K562 (cell line): Measurements from ENCODE around the gene UBE2C. TPM values are rescaled to one million over a fixed set of nuclear protein-coding genes. Genes with fewer than 3 reads are reported as not detected.

Experiments
- ARID2 ChIP-seq: fragments of 450-650 bp; IDR thresholded peaks from 2 replicates; pipeline ENCODE4 v1.6.1; 2017; ENCODE audit warnings: antibody characterized with exemption, mild to moderate bottlenecking
- CTBP1 ChIP-seq: fragments of 450-650 bp; IDR thresholded peaks from 2 replicates; pipeline ENCODE4 v1.6.1; 2016; ENCODE audit warnings: borderline replicate concordance
- ETV1 ChIP-seq: fragments of 450-650 bp; conservative IDR thresholded peaks from 2 replicates; pipeline ENCODE4 v1.6.1; 2016; ENCODE audit warnings: missing genetic modification characterization, control low read depth, low read depth, missing compliant biosample characterization
- GATAD2A ChIP-seq: fragments of 450-650 bp; IDR thresholded peaks from 2 replicates; pipeline ENCODE4 v1.6.1; 2017
- GATAD2B ChIP-seq: fragments of 450-650 bp; IDR thresholded peaks from 2 replicates; pipeline ENCODE4 v1.6.1; 2017; ENCODE audit warnings: mild to moderate bottlenecking, borderline replicate concordance
- RBBP5 ChIP-seq: fragments of 200-600 bp; sonication (generic); IDR thresholded peaks from 2 replicates; pipeline ENCODE4 v1.6.1; 2012; ENCODE audit warnings: borderline replicate concordance, mild to moderate bottlenecking, low read length, control low read depth, inconsistent platforms; ENCODE audit not compliant: insufficient read depth, poor library complexity, severe bottlenecking
- RBM25 ChIP-seq: fragments of 200-400 bp; formaldehyde crosslinking; IDR thresholded peaks from 2 replicates; pipeline ENCODE4 v1.6.1; 2018; ENCODE audit warnings: low read length, low read depth, moderate library complexity; ENCODE audit not compliant: severe bottlenecking
- SMAD3 ChIP-seq: fragments of 450-650 bp; formaldehyde crosslinking; conservative IDR thresholded peaks from 2 replicates; pipeline ENCODE4 v1.4.0; 2020; ENCODE audit warnings: mild to moderate bottlenecking
- U2AF1 ChIP-seq: fragments of 200-400 bp; formaldehyde crosslinking; optimal IDR thresholded peaks from 2 replicates; pipeline ENCODE3; 2017; ENCODE audit warnings: mild to moderate bottlenecking, low read depth, low read length, moderate library complexity
- ZC3H8 ChIP-seq: fragments of 450-650 bp; IDR thresholded peaks from 2 replicates; pipeline ENCODE4 v1.6.1; 2017
- ZNF12 ChIP-seq: sonication (generic); formaldehyde crosslinking; IDR thresholded peaks from 2 replicates; pipeline ENCODE4 v1.4.0; 2020; ENCODE audit warnings: mild to moderate bottlenecking, missing genetic modification reagents
- ZNF445 ChIP-seq: fragments of 250-450 bp; sonication (Bioruptor Pico); IDR thresholded peaks from 2 replicates; pipeline ENCODE4 v1.4.0; 2020; ENCODE audit warnings: low read depth, mild to moderate bottlenecking, moderate library complexity
- ZNF551 ChIP-seq: fragments of 250-450 bp; sonication (Bioruptor Pico); IDR thresholded peaks from 2 replicates; pipeline ENCODE4 v1.5.0; 2021; ENCODE audit warnings: mild to moderate bottlenecking, moderate library complexity
- polyA plus RNA-seq, 8 experiments: library from polyadenylated mRNA; depleted of rRNA in 4 of 8; stranded (reverse) in 5 of 8; unstranded in 3 of 8; fragments of >200 nt; fragmentation: Nextera tagmentation in 2 of 8; fragmentation: Illumina TruSeq in 1 of 8; extraction: Ambion mirVana in 2 of 8; extraction: Trizol in 1 of 8; gene quantifications; 2 replicates each; pipeline versions ENCODE4 v1.2.1 to v1.2.3, GENCODE V29; 2011 to 2014; ENCODE audit warnings: inconsistent platforms in 1 of 8, missing spikeins in 1 of 8
- total RNA-seq, 7 experiments: library from RNA; depleted of rRNA in 6 of 7; stranded (reverse); fragments of >200 nt in 6 of 7; fragmentation: Illumina TruSeq in 2 of 7; extraction: Trizol in 2 of 7; gene quantifications; 2 replicates each; pipeline versions ENCODE4 v1.2.1 to v1.2.3, GENCODE V29; 2011 to 2021; ENCODE audit warnings: low replicate concordance in 1 of 7
- TF ChIP-seq, protein P1 (sequence below): fragments of 250-450 bp; sonication (Bioruptor Pico); IDR thresholded peaks from 2 replicates; pipeline ENCODE4 v1.4.0; 2020; ENCODE audit warnings: borderline replicate concordance
- TF ChIP-seq, protein P2 (sequence below): fragments of 450-650 bp; IDR thresholded peaks from 2 replicates; pipeline ENCODE4 v1.7.1; 2018; ENCODE audit warnings: mild to moderate bottlenecking, low read depth; ENCODE audit not compliant: partially characterized antibody
- TF ChIP-seq, protein P3 (sequence below): fragments of 250-450 bp; sonication (Bioruptor Pico); IDR thresholded peaks from 2 replicates; pipeline ENCODE4 v1.5.0; 2021; ENCODE audit warnings: mild to moderate bottlenecking, moderate library complexity
- TF ChIP-seq, protein P4 (sequence below): fragments of 450-650 bp; formaldehyde crosslinking; IDR thresholded peaks from 2 replicates; pipeline ENCODE4 v1.4.0; 2022; ENCODE audit warnings: missing genetic modification characterization
- TF ChIP-seq, protein P5 (sequence below): fragments of 200-800 bp; sonication (Bioruptor generic); IDR thresholded peaks from 2 replicates; pipeline ENCODE4 v1.6.1; 2017; ENCODE audit warnings: missing genetic modification characterization, missing compliant biosample characterization

UBE2C gene
- total and polyA plus RNA-seq, 9 of the 15 experiments (the other 6 are each of a cell fraction or from before 2014, with no cell fraction given), result 0.51 to 1.6 (median 0.69) TPM

DNA sequence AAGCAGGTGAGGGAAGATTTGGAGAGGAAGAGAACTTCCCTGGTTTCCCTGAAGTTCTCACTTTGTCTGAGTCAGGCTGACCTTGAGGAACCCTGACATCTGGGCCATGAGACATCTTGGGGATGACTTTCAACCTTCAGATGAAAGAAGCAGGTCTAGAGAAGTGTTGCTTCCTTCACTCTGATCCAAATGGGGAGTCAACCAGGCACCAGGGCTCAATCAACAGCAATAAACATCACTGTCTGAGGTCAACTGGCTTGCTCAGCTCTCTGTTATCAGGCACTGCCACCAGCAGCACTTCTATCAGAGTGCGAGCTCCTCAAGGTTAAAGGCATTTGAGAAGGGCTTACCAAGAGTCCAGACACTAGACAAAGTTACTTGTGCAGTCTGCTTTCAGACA, 38.5 kb downstream of the UBE2C start (continued):
- TF ChIP-seq, protein P1, sequence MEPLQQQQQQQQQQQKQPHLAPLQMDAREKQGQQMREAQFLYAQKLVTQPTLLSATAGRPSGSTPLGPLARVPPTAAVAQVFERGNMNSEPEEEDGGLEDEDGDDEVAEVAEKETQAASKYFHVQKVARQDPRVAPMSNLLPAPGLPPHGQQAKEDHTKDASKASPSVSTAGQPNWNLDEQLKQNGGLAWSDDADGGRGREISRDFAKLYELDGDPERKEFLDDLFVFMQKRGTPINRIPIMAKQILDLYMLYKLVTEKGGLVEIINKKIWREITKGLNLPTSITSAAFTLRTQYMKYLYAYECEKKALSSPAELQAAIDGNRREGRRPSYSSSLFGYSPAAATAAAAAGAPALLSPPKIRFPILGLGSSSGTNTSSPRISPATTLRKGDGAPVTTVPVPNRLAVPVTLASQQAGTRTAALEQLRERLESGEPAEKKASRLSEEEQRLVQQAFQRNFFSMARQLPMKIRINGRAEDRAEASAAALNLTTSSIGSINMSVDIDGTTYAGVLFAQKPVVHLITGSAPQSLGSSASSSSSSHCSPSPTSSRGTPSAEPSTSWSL (CRISPR knock-in tag), result no peak
- TF ChIP-seq, protein P2, sequence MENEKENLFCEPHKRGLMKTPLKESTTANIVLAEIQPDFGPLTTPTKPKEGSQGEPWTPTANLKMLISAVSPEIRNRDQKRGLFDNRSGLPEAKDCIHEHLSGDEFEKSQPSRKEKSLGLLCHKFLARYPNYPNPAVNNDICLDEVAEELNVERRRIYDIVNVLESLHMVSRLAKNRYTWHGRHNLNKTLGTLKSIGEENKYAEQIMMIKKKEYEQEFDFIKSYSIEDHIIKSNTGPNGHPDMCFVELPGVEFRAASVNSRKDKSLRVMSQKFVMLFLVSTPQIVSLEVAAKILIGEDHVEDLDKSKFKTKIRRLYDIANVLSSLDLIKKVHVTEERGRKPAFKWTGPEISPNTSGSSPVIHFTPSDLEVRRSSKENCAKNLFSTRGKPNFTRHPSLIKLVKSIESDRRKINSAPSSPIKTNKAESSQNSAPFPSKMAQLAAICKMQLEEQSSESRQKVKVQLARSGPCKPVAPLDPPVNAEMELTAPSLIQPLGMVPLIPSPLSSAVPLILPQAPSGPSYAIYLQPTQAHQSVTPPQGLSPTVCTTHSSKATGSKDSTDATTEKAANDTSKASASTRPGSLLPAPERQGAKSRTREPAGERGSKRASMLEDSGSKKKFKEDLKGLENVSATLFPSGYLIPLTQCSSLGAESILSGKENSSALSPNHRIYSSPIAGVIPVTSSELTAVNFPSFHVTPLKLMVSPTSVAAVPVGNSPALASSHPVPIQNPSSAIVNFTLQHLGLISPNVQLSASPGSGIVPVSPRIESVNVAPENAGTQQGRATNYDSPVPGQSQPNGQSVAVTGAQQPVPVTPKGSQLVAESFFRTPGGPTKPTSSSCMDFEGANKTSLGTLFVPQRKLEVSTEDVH, result no peak
- no peak for TF ChIP-seq U2AF1
- no peak for TF ChIP-seq ARID2
- TF ChIP-seq ZC3H8, result no peak
- peak; percentile 53; the same call in 1 of the 2 replicates for TF ChIP-seq CTBP1
- no peak for TF ChIP-seq RBBP5
- TF ChIP-seq GATAD2B, result no peak
- TF ChIP-seq, protein P3, sequence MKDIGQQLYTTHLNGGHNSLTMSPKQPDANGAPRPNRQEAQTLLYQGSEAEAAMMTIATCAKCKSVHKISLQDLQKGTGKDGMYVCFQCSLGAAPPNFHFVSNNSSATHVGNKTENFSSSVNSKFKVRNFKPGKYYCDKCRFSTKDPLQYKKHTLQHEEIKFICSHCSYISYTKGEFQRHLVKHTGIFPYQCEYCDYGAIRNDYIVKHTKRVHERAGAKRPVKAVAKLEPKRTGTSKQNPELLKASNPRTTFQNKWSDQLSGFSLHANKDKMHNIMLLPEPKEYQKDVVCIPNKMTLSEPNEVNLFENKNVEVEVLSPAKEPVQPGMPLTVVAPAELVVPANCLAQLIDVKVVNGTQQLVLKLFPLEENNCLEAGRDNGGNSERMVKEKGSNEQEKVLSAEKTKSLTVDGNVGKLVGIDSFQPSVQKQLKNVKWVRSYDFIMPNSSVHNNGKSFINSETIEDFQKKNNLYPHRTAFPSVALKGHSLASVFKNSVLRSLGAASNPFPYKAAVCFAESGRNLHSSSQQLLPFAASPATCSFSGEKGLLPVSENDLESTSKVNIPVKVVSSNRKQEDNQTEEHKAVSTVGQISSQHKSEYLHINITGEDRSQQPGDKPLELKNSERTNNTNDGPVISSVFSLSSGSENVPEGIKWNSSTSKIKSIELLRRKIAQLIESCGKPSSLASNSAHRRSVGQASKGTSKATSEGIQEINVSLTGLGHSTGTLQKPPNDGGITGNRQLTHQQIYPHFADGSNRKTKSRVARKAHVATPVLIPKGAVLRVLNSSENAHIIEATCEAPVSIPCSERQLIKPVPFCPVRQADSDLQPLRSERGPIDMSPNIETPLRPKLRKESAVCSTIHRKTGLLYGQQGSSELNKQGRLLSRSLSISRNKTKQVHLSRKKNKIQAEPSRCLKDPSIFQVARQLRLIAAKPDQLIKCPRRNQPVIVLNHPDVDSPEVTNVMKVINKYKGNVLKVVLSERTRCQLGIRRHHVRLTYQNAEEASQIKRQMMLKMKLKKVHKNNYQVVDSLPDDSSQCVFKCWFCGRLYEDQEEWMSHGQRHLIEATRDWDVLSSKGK (CRISPR knock-in tag), result no peak
- no peak for TF ChIP-seq ZNF551 (CRISPR knock-in tag)
- TF ChIP-seq GATAD2A, result no peak
- TF ChIP-seq ZNF12 (CRISPR knock-in tag), result no peak
- no peak for TF ChIP-seq ZNF445
- TF ChIP-seq ETV1 (tag), result no peak
- TF ChIP-seq, protein P4, sequence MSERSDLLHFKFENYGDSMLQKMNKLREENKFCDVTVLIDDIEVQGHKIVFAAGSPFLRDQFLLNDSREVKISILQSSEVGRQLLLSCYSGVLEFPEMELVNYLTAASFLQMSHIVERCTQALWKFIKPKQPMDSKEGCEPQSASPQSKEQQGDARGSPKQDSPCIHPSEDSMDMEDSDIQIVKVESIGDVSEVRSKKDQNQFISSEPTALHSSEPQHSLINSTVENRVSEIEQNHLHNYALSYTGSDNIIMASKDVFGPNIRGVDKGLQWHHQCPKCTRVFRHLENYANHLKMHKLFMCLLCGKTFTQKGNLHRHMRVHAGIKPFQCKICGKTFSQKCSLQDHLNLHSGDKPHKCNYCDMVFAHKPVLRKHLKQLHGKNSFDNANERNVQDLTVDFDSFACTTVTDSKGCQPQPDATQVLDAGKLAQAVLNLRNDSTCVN (CRISPR knock-in tag), result no peak
- TF ChIP-seq SMAD3 (CRISPR knock-in tag), result no peak
- TF ChIP-seq, protein P5, sequence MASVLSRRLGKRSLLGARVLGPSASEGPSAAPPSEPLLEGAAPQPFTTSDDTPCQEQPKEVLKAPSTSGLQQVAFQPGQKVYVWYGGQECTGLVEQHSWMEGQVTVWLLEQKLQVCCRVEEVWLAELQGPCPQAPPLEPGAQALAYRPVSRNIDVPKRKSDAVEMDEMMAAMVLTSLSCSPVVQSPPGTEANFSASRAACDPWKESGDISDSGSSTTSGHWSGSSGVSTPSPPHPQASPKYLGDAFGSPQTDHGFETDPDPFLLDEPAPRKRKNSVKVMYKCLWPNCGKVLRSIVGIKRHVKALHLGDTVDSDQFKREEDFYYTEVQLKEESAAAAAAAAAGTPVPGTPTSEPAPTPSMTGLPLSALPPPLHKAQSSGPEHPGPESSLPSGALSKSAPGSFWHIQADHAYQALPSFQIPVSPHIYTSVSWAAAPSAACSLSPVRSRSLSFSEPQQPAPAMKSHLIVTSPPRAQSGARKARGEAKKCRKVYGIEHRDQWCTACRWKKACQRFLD (CRISPR knock-in tag), result no peak
- TF ChIP-seq RBM25, result no peak
